ENCODE measurements around the gene ZC3H10.

DNA sequence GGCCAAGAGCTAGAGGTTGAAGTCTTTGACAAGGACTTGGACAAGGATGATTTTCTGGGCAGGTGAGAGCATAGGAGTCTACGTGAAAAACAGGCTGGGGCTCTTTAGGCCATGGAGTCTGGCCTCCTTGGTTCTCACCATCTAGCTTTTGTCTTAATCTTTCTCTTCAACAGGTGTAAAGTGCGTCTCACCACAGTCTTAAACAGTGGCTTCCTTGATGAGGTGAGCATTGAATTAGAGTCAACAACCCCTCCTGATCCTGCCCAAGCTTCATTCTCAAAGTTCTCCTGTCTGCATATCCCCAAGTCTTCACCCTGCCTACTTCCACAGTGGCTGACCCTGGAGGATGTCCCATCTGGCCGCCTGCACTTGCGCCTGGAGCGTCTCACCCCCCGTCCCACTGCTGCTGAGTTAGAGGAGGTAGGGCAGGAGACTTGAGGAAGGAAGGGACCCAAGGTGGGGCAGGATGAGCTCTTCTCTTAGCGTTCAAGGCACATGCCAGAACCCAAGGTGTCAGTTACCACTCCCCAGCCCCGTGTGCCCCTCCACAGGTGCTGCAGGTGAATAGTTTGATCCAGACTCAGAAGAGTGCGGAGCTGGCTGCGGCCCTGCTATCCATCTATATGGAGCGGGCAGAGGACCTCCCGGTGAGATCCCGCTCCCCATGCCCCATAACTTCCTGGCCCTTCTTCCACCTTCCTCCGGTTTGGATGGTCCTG is 19.9 kb downstream of the ZC3H10 start:
- TF ChIP-seq, protein P1, sequence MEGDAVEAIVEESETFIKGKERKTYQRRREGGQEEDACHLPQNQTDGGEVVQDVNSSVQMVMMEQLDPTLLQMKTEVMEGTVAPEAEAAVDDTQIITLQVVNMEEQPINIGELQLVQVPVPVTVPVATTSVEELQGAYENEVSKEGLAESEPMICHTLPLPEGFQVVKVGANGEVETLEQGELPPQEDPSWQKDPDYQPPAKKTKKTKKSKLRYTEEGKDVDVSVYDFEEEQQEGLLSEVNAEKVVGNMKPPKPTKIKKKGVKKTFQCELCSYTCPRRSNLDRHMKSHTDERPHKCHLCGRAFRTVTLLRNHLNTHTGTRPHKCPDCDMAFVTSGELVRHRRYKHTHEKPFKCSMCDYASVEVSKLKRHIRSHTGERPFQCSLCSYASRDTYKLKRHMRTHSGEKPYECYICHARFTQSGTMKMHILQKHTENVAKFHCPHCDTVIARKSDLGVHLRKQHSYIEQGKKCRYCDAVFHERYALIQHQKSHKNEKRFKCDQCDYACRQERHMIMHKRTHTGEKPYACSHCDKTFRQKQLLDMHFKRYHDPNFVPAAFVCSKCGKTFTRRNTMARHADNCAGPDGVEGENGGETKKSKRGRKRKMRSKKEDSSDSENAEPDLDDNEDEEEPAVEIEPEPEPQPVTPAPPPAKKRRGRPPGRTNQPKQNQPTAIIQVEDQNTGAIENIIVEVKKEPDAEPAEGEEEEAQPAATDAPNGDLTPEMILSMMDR (IDR thresholded peaks at IDR 0.05), result no peak
- TF ChIP-seq POLR2A (IDR thresholded peaks at IDR 0.05), result no peak

Measured in vagina (tissue), 2 donors.